ENCODE results near the gene SUFU. TPM values are rescaled to one million over a fixed set of nuclear protein-coding genes. Genes with fewer than 3 reads are reported as not detected.

SUFU gene
- total RNA-seq, 4 donors from 2014 or later = 5.5 to 13.3 (median 8.2) TPM

DNA sequence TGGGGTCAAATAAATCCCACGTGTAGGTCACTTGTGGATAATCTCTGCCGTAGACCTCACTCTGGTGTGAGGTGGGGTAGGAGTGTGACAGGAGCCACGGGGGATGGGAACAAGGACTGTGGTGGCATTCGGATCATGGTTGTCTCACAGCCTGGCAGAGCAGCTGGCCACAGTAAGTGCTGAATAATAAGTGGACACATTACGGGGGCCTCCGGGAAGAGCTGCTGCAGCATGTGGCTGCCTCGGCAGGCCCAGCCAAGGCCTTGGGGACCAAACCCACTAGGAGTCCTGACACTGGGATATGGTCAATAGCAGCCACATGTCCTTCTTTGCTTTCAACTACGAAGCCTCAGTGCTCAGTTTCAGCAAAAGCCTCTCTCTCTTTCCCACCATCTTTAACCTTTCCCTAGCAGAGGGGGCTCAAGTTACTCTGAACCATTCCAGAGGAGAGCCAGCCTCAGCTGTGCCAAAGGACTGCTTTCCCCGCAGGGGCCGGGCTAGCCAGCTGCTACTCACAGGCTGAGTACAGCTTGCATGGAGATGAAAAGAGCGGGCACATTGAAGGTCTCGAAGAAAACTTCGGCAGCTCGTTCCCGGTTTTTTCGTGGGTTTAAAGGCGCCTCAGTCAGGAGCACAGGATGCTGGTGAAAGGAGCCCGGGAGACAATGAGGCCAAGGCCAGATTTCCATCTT lies 18.5 kb upstream of the SUFU start:
- TF ChIP-seq, protein P1, sequence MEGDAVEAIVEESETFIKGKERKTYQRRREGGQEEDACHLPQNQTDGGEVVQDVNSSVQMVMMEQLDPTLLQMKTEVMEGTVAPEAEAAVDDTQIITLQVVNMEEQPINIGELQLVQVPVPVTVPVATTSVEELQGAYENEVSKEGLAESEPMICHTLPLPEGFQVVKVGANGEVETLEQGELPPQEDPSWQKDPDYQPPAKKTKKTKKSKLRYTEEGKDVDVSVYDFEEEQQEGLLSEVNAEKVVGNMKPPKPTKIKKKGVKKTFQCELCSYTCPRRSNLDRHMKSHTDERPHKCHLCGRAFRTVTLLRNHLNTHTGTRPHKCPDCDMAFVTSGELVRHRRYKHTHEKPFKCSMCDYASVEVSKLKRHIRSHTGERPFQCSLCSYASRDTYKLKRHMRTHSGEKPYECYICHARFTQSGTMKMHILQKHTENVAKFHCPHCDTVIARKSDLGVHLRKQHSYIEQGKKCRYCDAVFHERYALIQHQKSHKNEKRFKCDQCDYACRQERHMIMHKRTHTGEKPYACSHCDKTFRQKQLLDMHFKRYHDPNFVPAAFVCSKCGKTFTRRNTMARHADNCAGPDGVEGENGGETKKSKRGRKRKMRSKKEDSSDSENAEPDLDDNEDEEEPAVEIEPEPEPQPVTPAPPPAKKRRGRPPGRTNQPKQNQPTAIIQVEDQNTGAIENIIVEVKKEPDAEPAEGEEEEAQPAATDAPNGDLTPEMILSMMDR (IDR thresholded peaks at IDR 0.05; ENCODE audit: low read depth) = no peak

DNA sequence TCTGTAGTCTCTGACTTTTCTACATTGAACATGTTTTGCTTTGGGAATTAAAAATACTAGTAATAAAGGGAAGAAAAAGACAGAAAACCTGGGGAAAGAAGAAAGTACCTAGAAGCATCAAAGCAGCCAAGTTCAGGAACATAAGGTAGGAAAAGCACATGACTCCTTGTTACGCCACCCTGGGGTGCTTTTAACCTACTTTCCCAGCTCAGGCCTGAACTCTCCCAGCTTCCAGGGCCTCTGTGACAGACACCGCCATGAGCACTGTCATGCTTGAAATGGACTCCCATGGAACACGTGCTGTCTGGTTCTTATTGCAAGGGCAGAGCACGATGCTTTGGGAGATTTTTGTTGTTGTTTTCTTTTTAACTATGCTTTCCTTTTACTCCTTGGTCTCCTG lies 12.6 kb upstream of the SUFU start:
- TF ChIP-seq, protein P1 (IDR thresholded peaks at IDR 0.05; ENCODE audit: low read depth) = no peak

DNA sequence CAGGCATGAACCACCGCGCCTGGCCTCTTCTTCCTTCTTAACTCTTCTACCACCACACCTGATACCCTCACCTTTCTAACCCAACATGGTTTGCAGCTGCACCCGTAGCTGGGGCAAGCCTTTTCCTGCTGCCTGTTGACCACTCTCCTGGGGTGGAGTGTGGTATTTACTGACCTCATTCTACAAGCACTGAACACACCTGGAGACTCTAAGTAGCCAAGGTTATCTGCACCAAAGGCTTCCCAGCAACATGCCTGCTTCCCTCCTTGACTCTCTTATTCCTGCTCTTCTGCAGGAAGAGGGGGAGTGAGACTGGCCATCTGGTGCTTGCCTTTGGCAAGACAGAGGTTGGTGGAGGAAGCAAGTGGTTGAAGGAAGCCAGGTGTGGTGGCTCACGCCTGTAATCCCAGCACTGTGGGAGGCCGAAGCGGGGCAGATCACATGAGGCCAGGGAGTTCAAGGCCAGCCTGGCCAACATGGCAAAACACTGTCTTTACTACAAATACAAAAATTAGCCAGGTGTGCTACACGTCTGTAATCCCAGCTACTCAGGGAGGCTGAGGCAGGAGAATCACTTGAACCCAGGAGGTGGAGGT lies 11.3 kb upstream of the SUFU start:
- TF ChIP-seq, protein P1 (IDR thresholded peaks at IDR 0.05; ENCODE audit: low read depth) = no peak

DNA sequence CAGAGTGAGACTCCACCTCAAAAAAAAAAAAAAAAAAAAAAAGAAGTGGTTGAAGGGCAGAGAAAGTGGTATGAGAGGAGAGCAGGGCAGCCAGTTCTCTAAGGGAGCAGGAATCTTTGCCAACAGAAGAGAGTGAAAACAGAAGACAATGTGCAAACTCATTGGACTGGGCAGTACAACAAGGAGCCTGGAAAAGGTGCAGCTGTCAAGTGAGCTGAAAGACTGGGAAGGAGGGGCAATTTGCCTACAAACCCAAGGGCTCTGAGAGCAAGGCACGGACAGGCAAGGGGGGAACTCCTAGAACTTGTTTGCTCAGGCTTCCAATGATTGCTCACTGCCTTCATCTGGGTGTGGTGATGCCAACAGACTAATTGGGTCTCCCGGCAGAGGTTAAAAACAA lies 10.8 kb upstream of the SUFU start:
- TF ChIP-seq, protein P1 (IDR thresholded peaks at IDR 0.05; ENCODE audit: low read depth) = no peak

DNA sequence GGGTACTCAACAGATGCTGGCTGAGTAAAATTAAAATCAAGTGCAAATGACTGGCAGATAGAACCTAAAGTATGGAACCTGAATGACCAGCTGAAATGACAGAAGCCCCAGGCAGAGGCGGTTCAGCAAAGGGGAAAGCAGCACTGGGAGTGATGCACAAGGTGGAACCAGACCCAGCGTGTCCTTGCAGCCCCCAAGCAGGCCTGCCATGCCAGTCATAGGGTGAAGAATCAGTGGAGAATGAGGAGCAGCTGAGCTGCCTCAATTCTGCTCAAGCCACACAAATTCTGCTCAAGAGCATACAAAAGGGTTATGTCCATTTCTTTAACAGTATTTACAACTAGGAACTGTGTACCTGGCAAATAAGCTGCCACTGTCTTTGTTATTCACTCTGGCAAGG lies 10.0 kb upstream of the SUFU start:
- TF ChIP-seq, protein P1 (IDR thresholded peaks at IDR 0.05; ENCODE audit: low read depth) = no peak

DNA sequence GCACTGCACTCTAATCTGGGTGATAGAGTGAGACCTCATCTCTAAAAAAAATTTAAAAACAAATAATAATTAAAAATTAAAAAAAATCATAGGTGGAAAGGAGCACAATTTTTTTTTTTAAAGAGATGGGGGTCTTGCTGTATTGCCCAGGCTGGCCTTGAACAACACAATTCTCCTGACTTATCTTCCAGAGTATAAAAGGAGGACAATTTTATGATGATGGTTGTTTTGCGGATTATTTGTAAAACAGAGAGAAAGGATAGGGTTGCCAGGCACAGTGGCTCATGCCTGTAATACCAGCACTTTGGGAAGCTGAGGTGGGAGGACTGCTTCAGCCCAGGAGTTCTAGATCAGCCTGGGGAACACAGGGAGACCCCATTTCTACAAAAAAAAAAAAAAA lies 6.2 kb upstream of the SUFU start:
- TF ChIP-seq, protein P1 (IDR thresholded peaks at IDR 0.05; ENCODE audit: low read depth) = no peak

DNA sequence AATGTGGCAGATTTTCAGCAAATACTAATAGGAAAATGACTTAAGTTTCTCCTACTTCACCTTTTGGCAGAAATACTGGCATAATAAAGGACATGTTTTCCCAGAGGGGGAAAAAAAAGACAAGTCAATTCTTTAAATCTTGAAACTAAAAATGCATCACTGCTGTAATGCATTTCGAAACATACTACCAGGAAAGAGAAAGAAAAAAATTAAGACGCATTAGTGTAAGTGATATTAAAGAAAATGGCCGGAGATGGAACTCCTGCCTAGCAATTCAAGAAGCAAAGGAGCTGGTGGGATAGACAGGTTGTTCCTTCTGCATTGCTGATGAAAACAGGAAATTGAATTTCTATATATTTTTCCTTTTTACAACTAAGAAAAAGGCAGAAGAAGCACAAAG lies 4.4 kb upstream of the SUFU start:
- TF ChIP-seq, protein P1 (IDR thresholded peaks at IDR 0.05; ENCODE audit: low read depth) = no peak

Data from subcutaneous adipose tissue (tissue), 4 donors.